Epithelial cell of esophagus (primary cell): ENCODE results near the gene HOXC6.
"Not testable (repeated sequence)": the region's sequence is repeated elsewhere in the genome, so short reads cannot be mapped to it uniquely, and the experiment has no call there.

ENCODE experiments used
- DNase-seq: peaks from one replicate; pipeline ENCODE4 v3.0.0; 2010; ENCODE audit warnings: low read depth
- H3K4me3 ChIP-seq: 2 replicates; pipeline ENCODE4 v1.5.1; 2011; ENCODE audit warnings: mild to moderate bottlenecking, low read length, control low read depth
- TF ChIP-seq, protein P1 (sequence below): IDR thresholded peaks from 2 replicates; pipeline ENCODE4 v1.5.1; 2011; ENCODE audit warnings: low read depth, mild to moderate bottlenecking, low read length, control low read depth, inconsistent platforms; ENCODE audit not compliant: insufficient read depth; ENCODE audit errors: missing control alignments

HOXC6 gene

DNA sequence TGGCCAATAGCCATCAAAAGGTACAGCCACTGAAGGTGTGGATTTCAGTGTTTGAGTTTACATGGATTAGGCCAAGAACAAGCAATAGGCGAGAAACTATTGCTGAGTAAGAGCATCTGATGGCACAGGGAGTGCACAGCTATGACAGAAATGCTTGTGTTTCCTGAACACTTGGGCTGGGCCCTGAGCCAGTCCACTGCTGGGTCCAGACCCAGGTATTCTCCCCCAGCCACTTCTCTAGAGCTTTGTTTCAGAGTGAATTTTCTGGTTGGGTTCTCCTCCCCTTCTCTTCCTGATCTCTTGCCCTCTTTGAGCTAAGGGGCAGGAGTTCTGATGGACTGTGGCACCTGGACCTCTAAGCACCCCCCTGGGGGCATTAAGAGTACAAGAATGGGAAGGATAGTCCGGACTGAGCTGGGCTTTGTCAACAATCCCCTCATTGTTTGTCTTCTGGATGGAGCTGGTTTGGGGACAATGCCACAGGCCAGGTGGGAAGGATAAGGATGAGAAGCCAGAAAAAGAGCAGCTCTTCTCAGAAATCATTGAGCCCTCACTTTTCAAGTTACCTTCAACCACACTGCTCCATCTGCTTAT, 13.0 kb downstream of the HOXC6 start:
- no peak for DNase-seq

DNA sequence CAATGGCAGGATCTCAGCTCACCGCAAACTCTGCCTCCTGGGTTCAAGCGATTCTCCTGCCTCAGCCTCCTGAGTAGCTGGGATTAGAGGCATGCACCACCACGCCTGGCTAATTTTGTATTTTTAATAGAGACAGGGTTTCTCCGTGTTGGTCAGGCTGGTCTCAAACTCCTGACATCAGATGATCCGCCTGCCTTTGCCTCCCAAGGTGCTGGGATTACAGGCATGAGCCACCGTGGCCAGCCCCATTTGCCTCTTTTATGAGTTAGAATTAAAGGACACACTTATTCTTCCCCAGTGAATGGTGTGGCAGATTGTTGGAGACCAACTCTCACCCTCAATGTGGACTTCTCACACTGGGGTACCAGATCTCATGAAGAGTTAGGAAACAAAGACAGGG, 13.8 kb downstream of the HOXC6 start:
- not testable (repeated sequence) for H3K4me3 ChIP-seq

More for the DNA sequence above, 13.0 kb downstream of the HOXC6 start:
- H3K4me3 ChIP-seq: no peak overlapping the region
- TF ChIP-seq, protein P1, sequence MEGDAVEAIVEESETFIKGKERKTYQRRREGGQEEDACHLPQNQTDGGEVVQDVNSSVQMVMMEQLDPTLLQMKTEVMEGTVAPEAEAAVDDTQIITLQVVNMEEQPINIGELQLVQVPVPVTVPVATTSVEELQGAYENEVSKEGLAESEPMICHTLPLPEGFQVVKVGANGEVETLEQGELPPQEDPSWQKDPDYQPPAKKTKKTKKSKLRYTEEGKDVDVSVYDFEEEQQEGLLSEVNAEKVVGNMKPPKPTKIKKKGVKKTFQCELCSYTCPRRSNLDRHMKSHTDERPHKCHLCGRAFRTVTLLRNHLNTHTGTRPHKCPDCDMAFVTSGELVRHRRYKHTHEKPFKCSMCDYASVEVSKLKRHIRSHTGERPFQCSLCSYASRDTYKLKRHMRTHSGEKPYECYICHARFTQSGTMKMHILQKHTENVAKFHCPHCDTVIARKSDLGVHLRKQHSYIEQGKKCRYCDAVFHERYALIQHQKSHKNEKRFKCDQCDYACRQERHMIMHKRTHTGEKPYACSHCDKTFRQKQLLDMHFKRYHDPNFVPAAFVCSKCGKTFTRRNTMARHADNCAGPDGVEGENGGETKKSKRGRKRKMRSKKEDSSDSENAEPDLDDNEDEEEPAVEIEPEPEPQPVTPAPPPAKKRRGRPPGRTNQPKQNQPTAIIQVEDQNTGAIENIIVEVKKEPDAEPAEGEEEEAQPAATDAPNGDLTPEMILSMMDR: no peak

DNA sequence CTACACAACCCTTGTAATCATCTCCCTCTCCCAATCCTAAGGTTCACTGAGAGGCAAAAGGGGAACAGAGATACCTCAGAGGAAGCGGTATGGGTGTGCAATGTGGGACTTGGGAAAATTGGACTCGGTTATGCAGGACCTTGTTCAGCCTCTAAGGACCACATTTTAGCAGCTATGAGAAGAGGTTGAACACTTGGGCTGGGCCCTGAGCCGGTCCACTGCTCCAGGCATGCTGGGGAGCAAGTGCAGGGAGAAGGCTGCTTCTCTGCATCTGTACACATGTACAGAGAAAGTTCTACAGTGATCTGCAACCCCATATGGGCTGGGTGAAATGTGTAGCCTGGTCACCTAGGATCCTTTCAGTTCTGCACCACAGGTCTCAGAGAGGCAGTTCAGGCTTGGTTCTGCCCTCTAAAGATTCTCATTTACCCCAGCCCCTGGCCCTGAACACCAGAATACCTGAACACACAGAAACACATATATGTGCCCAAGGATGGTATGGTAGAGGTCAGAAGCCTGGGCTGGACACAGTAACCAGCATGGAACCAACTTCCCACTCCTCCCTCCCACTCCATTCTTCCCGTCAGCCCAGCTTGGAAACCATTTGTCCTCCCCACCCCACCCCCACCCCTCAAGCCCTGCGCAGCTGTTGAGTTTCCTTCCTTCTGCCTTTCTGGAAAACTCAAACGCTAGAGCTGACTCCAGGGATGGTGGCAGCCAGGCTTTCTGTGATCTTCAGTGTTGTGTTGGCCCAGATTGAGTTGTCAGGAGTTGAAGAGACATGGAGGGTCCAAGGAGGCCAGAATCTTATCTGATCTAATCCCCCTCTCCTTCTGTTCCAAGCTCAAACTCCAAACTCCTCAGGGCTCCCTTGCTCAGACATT, 15.0 kb downstream of the HOXC6 start:
- H3K4me3 ChIP-seq: no peak overlapping the region
- no peak for DNase-seq
- TF ChIP-seq, protein P1: no peak

More for the DNA sequence above, 13.8 kb downstream of the HOXC6 start:
- not testable (repeated sequence) for DNase-seq

DNA sequence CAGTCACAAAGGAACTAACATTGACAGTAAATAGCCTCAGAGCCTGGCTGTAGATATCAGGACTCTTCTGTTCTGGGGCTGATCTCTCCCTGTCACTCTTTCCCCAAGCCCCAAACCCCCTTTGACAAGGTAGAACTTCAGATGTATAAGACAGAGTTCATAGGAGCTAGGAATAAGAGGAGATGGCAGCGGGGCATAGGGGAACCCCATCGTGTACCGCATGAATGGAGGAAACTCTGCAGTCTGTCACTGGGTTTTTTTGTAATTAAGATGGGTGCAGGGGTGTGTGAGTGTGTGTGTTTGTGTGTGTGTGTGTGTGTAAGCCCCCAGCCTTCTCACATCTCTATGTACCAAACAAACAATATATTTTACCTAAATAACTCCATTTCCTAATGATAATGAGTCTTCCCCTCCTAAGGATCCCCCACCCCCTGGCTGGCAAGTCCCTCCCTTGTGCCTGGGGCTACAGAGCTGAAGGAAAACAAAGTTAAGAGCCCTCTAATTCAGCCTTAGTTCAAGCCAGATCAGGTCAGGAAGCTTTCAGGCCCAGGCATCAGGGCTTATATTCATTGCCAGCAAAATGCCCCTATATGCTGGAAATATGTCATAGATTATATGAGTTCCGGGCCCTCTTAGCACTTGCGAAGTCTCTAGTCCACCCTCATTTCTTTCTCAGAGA, 16.3 kb downstream of the HOXC6 start:
- no peak for DNase-seq
- H3K4me3 ChIP-seq: no peak overlapping the region
- TF ChIP-seq, protein P1: no peak

GRCh38 chr12:54045401-54045800, 17.2 kb downstream of the HOXC6 start:
- no peak for DNase-seq
- H3K4me3 ChIP-seq: no peak overlapping the region
- TF ChIP-seq, protein P1: no peak

DNA sequence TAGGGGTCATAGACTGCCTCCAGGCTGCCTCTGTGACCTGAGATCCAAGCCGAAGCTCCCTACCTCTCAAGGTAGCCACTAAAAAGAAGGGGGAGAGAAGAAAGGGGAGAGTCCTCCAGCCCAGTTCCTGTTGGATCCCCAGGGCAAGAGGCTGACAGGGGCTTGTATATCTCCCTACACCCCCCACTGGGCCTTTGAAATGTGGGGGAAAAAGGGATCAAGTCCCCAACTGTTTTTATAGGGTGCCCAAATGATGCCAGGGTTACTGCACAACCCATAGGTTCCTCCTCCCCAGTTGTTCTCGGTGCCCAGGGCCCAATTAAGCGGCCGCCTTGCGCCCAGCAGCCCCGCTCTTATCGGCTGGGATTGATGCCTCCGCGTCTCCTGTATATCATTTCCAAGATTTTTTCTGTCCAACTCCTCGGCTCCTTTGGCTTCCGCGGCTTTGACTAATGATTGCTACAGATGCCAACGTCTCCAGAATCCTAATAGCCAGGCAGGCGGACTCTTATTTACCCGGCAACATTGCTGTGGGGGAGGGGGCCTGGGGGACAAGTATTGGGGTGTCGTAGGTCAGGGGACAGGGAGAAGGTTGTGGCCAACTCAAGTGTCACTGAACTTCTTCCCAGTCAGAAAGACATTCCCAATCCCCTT, 17.8 kb downstream of the HOXC6 start:
- TF ChIP-seq, protein P1: no peak
- no peak overlapping the region for H3K4me3 ChIP-seq
- no peak for DNase-seq

DNA sequence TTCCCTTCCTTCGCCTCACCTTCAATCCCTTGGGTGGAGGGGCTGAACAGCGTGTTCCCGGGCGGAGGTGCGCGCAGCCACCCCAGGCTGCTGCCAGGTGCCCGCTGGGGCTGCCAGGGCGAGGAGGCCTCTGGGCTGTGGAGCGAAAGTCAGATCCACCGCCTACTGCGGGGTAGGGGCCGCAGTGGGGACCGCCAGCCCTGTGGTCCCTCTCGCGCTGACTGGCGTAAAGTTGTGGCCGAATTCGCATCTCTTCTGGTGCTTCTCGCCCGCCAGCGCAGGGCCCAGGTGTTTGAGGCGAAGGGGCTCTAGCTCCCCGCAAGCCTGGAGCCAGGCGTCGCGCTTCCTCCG, 18.5 kb downstream of the HOXC6 start:
- no peak for DNase-seq
- H3K4me3 ChIP-seq: no peak overlapping the region
- TF ChIP-seq, protein P1: no peak
